NK-92 treated with Interleukin-12 subunit alpha and Interleukin-12 subunit beta, amount 100 ng/mL, for 24 hours (cell line): ENCODE measurements around the gene IL13.

ENCODE experiments used
- DNase-seq: peaks from one replicate; lab custom pipeline; 2025; lab: John Stamatoyannopoulos, UW

The IL13 gene

GRCh38 chr5:132655821-132656773 is 1.9 kb upstream of the IL13 start:
- no peak for DNase-seq

GRCh38 chr5:132656774-132657355 is 1.1 kb upstream of the IL13 start:
- no peak for DNase-seq

- DNase-seq, result no peak
Measured at GRCh38 chr5:132658381-132659302, 669 bp downstream of the IL13 start.

GRCh38 chr5:132659598-132660493 is 1.9 kb downstream of the IL13 start:
- no peak for DNase-seq

- no peak for DNase-seq
Measured at GRCh38 chr5:132661231-132662003, 3.4 kb downstream of the IL13 start.

GRCh38 chr5:132662004-132662401 is 4.0 kb downstream of the IL13 start:
- no peak for DNase-seq

GRCh38 chr5:132662925-132663770 is 5.2 kb downstream of the IL13 start:
- DNase-seq, result no peak

- no peak for DNase-seq
Measured at GRCh38 chr5:132663771-132664695, 6.1 kb downstream of the IL13 start.

- no peak for DNase-seq
Measured at GRCh38 chr5:132664696-132665209, 6.8 kb downstream of the IL13 start.

- DNase-seq, result no peak
Measured at GRCh38 chr5:132665574-132666080, 7.7 kb downstream of the IL13 start.

GRCh38 chr5:132666310-132667123 is 8.5 kb downstream of the IL13 start:
- DNase-seq, result no peak

- no peak for DNase-seq
Measured at GRCh38 chr5:132667309-132667708, 9.3 kb downstream of the IL13 start.

- no peak for DNase-seq
Measured at GRCh38 chr5:132667761-132668705, 10.1 kb downstream of the IL13 start.

GRCh38 chr5:132668706-132669454 is 10.9 kb downstream of the IL13 start:
- DNase-seq, result no peak

- DNase-seq, result no peak
Measured at GRCh38 chr5:132669455-132669820, 11.5 kb downstream of the IL13 start.
